GM19239 (cell line): ENCODE measurements around the gene PTPRT.
"Not testable (repeated sequence)": the region's sequence is repeated elsewhere in the genome, so short reads cannot be mapped to it uniquely, and the experiment has no call there.

ENCODE experiments used
- DNase-seq: peaks from one replicate; pipeline ENCODE4 v3.0.0; 2011; ENCODE audit warnings: low spot score; ENCODE audit not compliant: insufficient read length
- FAIRE-seq: peaks from 2 replicates; lab custom pipeline; 2011; peaks lifted over from hg19 to GRCh38; lab: Jason Lieb, UNC

PTPRT gene

DNA sequence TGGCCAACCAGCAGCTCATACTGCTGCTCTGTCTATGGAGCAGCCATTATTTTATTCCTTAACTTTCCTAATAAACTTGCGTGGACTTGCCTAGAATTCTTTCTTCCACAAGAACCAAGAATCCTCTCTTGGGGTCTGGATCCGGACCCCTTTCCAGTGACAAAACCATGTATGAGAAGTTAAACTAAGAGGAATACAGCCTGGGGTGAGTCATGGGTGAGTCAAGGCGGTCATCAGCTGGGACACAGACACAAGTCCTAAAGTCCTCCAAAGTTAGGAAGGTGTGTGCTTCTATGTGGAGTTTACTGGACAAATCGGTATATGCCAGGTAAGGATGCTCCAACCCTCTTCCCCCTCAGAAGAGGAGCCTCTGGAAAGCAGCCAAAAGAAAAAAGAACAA, 881.5 kb downstream of the PTPRT start:
- FAIRE-seq (no peak), DNase-seq (no peak)

DNA sequence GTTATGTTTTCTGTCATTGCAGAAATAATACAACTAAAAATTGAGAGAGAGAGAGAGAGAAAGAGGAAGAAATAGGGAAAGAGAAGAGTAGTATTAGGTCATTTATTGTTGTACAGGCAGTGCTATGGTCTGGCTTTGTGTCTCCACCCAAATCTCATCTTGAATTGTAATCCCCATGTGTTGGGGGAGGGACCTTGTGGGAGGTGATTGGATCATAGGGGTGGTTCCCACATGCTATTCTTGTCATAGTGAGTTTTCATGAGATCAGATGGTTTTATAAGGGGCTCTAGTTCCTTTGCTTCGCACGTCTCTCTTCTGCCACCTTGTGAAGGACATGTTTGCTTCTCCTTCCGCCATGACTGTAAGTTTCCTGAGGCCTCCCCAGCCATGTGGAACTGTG, 894.1 kb downstream of the PTPRT start:
- DNase-seq (no peak), FAIRE-seq (no peak)

DNA sequence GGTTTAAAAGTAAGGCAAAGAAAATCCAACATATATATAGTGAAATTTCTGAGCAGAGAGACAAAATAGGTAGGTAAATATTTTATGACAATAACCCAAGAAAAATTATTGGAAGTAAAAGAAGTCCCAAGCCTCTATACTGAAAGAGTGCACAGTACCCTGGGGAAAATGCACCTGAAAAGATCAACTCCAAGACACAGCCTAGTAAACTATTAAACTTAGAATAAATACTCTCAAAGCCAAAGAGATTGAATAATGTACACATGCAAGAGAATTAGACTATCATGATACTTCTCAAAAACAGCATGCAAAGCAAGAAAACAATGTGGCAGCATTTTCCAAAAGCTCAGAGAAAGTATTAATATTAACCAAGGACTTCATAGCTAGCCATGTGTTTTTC, 894.7 kb downstream of the PTPRT start:
- FAIRE-seq (no peak), DNase-seq (no peak)

DNA sequence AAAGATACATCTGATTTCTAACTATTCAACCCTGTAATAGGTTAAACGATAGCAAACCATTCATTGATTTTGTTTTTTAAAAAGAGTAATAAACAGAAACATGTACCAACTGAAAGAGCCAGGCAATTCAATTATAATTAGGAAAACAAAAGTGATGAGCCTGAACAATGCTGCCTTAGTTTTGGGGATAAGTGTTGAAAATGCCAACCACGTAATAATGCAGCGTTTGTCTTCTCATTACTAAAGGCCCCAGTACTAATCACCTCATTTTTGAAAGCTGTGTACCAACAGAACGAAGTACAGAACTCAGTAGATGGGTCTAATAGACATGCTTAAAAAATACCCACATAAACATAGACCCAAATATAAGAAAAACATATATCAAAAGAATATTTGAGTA, 907.9 kb downstream of the PTPRT start:
- DNase-seq (no peak), FAIRE-seq (no peak)

DNA sequence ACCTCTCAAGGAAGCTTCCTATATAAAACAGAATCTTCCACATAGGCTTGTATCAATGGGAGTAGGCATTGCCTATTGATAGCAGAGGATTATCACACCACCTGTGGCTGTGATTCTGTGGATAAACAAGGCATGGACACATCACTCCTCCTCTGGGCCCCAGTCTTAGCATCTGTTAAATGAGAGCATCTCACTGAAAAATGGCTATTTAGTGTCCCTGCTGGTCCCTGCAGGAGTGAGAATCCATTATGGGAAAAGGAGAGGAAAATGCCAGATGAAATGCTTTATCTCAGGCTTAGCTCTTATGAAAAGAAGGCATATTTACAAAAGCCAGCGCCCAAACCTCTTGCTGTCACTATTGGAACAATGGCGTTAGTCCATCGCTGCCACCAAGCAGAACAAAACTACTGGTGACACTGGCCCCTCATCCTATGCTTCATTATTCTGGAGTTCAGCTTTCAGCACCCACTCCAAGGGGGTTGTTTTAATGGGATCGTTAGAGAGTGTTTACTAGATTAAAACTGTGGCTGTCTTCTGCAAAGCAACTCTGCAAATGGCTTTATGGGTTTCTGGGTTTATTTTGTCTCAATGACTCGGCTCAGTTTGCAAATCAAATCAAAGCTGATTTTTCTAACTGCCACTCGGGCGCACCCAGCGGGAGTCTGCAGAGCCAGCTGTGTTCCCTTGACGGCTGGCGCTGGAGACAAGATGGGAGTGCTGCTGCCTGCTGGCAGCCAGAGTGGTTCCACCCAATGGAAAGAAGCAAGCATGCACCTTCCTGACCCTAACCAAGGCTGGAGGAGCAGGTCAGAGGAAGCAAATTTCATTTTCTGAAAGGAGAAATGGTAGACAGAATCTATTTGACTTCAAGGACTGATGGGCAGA, 912.7 kb downstream of the PTPRT start:
- DNase-seq (no peak), FAIRE-seq (no peak)

DNA sequence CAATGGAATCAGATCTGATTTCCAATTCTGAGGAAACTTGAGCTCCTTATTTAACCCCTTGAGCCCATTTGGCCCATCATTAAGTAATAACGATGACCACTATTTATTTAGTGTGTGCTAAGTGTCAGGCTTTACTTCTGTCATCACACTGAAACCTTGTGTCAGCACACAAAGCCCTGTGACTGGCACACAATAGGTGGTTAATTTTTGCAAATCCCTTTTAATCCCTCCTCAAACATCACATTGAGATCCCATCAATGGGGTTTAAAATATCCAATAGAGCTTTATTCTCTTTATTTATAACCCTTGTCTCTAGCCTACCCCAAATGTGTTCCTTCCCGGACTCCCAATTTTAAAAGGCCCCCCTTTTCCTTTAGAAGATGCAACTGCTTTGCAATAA, 914.7 kb downstream of the PTPRT start:
- DNase-seq (no peak), FAIRE-seq (no peak)

DNA sequence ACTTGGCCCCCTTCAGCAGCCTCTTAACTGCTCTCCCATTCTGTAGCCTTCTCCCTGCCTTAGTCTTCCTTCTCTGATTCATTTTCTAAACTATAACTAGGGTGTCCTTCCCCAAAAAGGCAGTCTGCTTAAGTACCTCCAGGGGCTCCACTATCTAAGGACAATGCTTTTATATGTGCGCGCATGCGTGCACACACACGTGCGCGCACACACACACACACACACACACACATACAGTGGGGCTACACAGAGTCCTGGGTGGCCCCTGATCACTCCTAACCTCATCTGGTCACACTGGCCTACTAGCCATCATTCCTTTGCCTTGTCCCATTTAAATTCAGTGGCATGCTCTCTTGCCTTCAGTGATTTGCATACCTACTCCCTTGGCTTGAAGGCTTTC, 917.2 kb downstream of the PTPRT start:
- FAIRE-seq: no peak
- DNase-seq: no peak

DNA sequence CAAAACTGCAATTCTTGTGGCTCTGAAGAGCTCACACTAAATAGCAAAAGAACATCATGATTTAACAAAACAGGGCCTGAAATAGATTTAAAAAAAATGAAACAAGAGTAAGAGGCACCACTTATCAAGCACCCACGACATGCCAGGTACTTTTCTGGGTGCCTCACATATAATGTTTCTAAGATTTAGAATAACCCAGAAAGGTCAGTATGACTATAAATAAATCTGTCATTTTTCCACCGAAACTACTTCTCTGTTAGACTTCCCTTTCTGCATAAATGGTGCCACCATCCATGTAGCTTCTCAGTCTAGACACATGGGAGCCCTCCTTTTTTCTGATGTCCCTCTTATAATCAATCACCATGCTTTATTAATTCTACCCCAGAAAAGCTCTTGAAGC, 919.2 kb downstream of the PTPRT start:
- FAIRE-seq: no peak
- DNase-seq: no peak

DNA sequence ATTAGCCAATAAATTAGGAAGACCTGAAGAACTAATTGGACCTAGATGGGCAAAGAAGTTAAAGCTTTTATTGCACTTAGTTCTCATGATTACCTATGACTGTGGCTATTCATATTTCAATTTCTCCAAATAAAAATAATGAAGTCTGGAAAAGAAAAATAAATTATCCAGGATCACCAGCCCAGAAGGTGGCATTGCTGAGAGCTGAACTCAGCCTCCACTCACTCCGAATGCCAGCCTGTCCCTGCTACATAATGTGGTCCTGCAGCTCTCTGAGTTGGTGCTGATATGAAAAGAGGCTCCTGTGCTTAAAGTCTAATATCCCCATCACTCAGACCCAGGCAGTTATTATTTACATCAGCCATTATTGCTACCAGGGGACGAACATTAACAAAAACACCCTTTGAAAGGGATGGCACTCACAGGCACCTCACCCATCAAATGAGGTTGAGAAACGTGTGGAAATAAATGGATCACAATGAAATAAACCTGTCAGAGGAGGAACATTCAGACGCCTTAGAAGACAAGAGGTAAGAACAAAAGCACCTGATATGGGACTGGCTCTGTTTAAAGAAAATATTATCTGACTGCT, 921.8 kb downstream of the PTPRT start:
- FAIRE-seq (no peak), DNase-seq (no peak)

DNA sequence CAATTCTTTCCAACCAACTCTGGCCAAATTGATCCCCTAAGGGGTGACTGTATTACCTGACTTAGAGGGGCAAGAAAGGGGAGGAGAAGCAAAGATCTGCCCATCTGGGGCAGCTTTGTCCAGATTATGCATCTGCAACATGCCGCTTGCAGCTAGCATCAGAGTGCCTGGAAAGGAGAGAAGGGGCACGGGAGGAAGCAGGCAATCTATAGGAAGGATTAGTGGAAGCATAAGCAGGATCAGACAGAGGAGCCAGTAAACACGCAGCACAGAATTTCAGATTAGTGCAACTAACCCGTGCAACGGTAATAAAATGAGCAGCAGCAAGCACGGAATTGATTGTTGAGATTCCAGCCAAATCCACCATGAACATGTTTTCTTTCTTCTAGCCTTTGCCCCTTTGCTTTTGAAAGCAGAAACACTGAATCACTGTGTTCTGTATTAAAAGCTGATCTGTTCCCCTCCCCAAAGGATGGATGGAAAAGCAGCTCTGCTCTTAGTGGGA, 927.9 kb downstream of the PTPRT start:
- FAIRE-seq: no peak
- no peak for DNase-seq

DNA sequence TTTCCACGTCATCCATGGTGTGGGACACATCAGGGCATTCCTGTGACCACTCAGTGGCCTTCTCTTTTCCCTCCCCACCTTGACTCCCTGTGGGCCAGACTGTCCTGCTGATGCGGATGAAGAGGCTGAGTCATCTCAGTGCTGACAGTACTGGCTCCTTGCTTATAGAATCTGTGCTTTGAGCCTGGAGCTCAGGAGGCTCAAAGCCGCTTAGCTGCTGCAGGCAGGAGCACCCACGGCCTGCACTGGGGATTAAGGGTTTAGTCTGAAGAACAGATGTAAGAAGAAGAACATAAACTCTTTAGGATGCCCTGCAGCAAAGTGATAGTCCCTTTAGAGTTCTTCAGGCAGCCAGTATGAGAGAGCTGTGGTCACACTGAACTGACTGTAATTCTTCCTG, 929.5 kb downstream of the PTPRT start:
- no peak for DNase-seq

DNA sequence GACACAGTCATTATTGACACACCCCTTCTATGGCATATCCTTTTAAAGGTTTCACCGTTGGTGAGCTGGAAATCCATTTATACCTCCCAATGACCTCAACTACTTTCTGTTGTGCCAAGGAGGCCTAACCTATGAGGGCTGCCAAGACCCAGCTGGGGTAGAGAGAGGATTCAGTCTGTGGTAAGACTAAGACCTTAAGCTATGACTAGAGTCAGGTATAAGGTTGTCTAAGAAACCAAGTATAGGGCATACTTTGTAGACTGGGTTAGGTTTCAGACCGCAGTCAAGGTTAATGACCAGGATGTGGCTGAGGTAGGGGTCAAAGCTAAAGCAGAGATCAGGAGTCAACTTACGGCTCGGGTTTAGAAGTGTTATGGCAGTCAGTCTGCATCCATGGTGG, 930.3 kb downstream of the PTPRT start:
- FAIRE-seq (no peak), DNase-seq (no peak)

More for the DNA sequence above, 929.5 kb downstream of the PTPRT start:
- no peak for FAIRE-seq

DNA sequence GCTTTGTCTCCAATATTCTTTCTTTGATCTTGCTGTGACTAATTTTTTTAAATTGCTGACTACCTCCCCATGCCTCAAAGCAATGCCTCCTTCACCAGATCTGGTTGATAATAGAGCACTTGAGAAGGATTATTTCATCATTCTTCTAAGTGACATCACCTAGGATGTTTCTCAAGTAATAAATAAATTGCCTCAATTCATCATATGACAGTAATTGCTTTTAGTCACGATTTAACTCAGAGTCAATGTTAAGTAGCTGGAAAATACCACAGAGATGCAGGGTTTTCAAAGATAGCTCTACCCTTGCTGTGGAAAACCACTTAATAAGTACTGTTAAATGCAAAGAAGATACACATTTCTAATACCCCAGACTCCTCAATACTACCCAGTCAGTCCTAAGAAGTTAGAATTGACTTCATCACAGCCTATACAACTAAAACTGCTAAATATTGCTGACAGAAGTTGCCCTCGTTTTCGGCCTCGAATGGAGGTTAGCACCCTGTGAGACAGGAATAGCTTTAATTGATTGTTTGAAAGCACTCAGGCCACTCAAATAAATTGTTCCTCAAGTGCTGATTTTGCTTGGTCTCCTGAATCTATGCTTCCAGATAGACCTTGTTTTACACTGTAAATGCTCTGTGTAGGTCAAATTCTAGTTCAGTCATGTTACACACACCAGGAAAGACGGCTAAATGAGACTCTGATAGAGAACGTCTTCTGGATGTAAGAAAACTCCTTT, 931.0 kb downstream of the PTPRT start:
- FAIRE-seq: no peak
- no peak for DNase-seq

DNA sequence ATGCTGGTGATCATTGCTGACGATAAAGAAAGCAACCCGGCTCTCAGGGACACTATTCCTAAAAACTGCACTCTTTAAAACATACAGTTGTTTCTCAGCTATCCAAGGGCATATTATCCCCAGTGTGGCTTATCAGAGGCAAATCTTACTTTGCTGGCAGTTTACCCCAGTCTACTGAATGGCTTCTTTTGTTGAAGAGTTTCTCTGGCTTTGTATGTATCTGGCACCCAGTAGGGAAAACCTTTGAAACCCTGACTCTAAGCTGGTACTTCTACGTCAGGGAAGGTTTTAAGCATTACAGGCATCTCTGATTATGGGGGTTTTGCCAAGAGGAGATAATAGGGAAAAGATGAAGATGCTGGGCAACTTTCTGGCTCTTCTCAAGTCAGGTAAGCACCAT, 933.9 kb downstream of the PTPRT start:
- DNase-seq (no peak), FAIRE-seq (no peak)

DNA sequence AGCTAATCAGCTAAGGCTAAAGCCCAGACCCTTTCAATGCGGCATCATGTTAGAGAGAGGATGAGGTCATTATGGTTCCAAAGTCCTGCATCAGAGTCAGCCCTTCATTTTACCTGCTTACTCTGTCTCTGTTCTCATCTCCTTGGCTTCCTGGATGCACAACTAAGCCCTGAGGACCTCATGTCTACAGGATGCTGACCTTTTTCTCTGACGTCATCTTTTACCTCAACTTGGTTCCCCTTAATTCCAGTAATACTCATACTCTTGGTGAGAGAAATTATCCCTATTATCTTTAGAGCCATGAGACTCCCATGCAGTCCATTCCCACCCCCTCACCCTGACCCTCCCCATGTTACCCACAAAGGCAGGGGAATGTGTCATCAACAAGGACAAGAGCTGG, 935.0 kb downstream of the PTPRT start:
- FAIRE-seq (no peak), DNase-seq (no peak)

DNA sequence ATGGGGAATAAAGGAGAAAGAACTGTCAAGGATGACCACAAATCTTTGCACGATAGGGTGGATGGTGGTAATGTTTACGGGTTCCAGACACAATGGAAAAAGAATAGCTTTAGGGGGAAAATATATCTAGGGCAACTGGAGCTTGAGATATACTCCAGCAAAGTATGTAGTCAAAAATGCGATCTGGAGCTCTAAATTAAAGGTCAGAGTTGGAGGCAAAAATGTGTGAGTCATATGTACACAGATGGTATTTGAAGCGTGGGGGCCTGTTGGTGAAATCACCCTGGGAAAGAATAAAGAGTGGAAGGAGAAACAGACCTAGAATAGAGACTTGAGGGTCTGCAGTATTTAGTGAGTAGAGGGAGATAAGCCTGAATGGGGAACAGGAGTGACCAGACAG, 937.6 kb downstream of the PTPRT start:
- no peak for FAIRE-seq
- no peak for DNase-seq

DNA sequence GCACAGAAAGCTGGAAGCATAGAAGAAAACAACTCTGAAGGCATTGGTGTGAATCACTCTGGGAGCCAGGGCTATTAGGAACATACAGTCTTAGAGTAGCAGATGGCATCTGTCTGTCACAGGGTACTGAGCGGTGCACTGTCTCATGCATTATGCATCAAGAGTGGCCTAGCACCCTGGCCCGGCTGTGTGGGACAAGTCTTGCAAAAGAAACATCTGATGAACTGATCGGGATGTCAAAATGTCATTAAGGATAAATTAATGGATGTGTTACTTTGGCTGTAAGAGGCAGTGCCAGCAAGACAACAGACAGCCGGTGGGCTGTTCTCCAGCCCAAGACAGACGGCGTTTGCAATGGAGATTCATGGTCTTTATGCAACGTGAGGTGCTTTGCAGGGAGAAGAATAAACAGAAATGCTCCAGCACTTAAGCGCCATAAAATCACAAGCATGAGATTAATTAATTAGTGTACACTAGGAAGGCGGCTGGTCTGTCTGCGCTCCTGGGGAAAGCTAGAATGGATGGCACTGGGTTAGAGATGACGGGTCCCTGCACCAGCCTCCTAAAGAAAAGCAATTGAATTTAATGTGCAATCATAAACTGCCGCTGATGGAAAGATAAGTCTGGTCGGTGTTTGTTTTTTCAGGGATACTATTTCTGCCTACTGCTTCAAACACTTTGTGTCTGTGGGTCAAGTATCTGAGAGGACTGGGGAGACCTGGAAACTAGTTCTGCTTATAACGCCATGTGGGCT, 970.9 kb downstream of the PTPRT start:
- FAIRE-seq: no peak
- DNase-seq: no peak

DNA sequence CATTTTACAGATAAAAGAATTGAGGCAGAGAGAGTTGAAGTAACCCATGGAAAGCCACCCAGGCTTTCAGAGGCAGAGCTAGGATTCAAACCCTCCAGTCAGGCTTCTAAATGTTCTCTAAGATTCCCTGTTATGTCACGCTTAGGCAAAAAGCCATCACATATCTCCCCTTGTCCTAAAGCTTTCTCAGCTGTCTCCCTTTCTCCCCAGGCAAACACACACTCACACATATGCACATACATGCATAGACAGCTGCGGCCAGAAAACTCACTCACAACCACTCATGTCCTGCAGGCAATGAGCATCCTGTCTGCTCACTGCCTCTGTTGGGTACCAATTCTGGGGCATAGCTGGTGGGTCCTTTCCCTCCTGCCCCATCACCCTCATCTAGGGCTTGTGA, 975.6 kb downstream of the PTPRT start:
- FAIRE-seq: no peak

DNA sequence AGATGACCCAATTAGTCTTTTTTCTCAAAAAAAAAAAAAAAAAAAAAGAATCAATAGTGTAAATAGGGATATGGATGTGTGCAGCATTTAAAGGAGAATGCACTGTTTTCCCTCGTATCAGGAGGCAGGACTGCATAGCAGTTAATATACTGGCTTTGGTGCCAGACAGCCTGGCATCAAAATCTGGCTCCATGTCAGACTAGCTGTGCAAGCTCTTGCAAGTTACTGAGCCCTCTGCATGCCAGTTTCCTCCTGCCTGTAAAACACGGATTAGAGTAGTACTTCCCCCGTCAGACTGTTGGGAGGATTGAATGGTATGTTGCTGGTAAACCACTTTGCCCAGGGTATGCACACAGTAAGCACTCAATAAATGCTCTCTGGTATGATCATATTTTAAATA, 977.3 kb downstream of the PTPRT start:
- DNase-seq (no peak), FAIRE-seq (no peak)

More for the DNA sequence above, 975.6 kb downstream of the PTPRT start:
- no peak for DNase-seq

DNA sequence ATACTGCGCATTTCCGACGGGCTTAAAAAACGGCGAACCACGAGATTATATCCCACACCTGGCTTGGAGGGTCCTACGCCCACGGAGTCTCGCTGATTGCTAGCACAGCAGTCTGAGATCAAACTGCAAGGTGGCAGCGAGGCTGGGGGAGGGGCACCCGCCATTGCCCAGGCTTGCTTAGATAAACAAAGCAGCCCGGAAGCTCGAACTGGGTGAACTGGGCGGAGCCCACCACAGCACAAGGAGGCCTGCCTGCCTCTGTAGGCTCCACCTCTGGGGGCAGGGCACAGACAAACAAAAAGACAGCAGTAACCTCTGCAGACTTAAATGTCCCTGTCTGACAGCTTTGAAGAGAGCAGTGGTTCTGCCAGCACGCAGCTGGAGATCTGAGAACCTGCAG, 983.1 kb downstream of the PTPRT start:
- DNase-seq, FAIRE-seq: not testable (repeated sequence)
